HCT116 (cell line): ENCODE measurements around the gene RHOBTB1. TPM values are rescaled to one million over a fixed set of nuclear protein-coding genes. Genes with fewer than 3 reads are reported as not detected.

ENCODE experiments used
- ATAC-seq: fragments of 200-7000 bp; cut with Tn5 transposase; 2 replicates; pipeline ENCODE4 v1.9.1; 2020; ENCODE audit warnings: mild to moderate bottlenecking, moderate library complexity
- BruUV-seq: library from RNA; stranded (reverse); fragments of 400-500 nt; replicated peaks from 2 replicates; lab custom pipeline; 2021; lab: Mats Ljungman, UMichigan
- CTCF ChIA-PET: fragments of 300-600 bp; sonication (Branson Sonifier 250); formaldehyde crosslinking; loops from one replicate; lab custom pipeline; 2021; ENCODE audit warnings: antibody characterized with exemption; lab: Charles Lee
- POLR2A ChIA-PET: fragments of 300-600, 350-600 bp; sonication (Branson Sonifier 250); formaldehyde crosslinking; loops from one replicate; lab custom pipeline; 2021; ENCODE audit warnings: antibody characterized with exemption; lab: Charles Lee
- RAD21 ChIA-PET, 2 experiments: fragments of 300-600 bp; sonication (Branson Sonifier 250); formaldehyde crosslinking; loops; one replicate each; lab custom pipeline; 2023; ENCODE audit warnings: low total read pairs in 2 of 2; ENCODE audit not compliant: uncharacterized antibody in 2 of 2, unreplicated experiment in 2 of 2, low non-redundant PET in 1 of 2; lab: Charles Lee
- DNase-seq: peaks from one replicate; pipeline ENCODE4 v3.0.0-alpha.2; 2010; ENCODE audit warnings: low read depth, low spot score
- H2AFZ ChIP-seq: fragments of 200-600 bp; shearing (Covaris generic), sonication (generic); 2 replicates; pipeline ENCODE4 v1.6.1; 2017; ENCODE audit warnings: low read depth, mixed run types, mixed read lengths, antibody characterized with exemption, low read length; ENCODE audit not compliant: poor library complexity, severe bottlenecking
- H3K27ac ChIP-seq: 2 replicates; pipeline ENCODE4 v1.5.1; 2012; ENCODE audit warnings: low read depth, low read length
- H3K27me3 ChIP-seq: fragments of 200-600 bp; sonication (generic); 2 replicates; pipeline ENCODE4 v1.6.1; 2016; ENCODE audit warnings: mixed run types, low read length, mixed read lengths; ENCODE audit not compliant: insufficient read depth
- H3K36me3 ChIP-seq, 2 experiments: fragments of 200-500 bp in 1 of 2; fragments of 200-600 bp in 1 of 2; sonication (Bioruptor generic) in 1 of 2; sonication (generic) in 1 of 2; 2 replicates each; pipeline versions ENCODE4 v1.5.1 to v1.6.1; 2014 to 2016; ENCODE audit warnings: low read length in 2 of 2, inconsistent platforms in 1 of 2, mixed read lengths in 1 of 2, mixed run types in 1 of 2; ENCODE audit not compliant: insufficient read depth in 2 of 2, control insufficient read depth in 1 of 2
- H3K4me1 ChIP-seq, 2 experiments: fragments of 200-600 bp in 1 of 2; sonication (generic) in 1 of 2; 2 replicates each; pipeline versions ENCODE4 v1.5.1 to v1.6.1; 2012 to 2017; ENCODE audit warnings: low read length in 2 of 2, inconsistent platforms in 1 of 2, mild to moderate bottlenecking in 1 of 2, mixed read lengths in 1 of 2, mixed run types in 1 of 2, moderate library complexity in 1 of 2; ENCODE audit not compliant: insufficient read depth in 2 of 2, control insufficient read depth in 1 of 2
- H3K4me2 ChIP-seq: fragments of 200-600 bp; sonication (generic); 2 replicates; pipeline ENCODE4 v1.6.1; 2017; ENCODE audit warnings: mixed run types, low read length, mixed read lengths
- H3K4me3 ChIP-seq, 2 experiments: fragments of 200-600 bp in 1 of 2; sonication (generic) in 1 of 2; replicated peaks in 1 of 2; 2 replicates each; pipeline ENCODE4 v1.5.1; 2011 to 2016; ENCODE audit warnings: low read length in 2 of 2, control low read depth in 1 of 2, low read depth in 1 of 2, mild to moderate bottlenecking in 1 of 2, mixed read lengths in 1 of 2, mixed run types in 1 of 2
- H3K79me2 ChIP-seq: fragments of 200-600 bp; sonication (generic); 2 replicates; pipeline ENCODE4 v1.6.1; 2017; ENCODE audit warnings: mild to moderate bottlenecking, mixed run types, low read length, moderate library complexity, mixed read lengths; ENCODE audit not compliant: insufficient read depth
- H3K9ac ChIP-seq: fragments of 200-600 bp; sonication (generic); 2 replicates; pipeline ENCODE4 v1.6.1; 2016; ENCODE audit warnings: low read length, mixed read lengths
- H3K9me2 ChIP-seq: fragments of 200-600 bp; sonication (generic), shearing (Covaris generic); 2 replicates; pipeline ENCODE4 v1.6.1; 2017; ENCODE audit warnings: mixed run types, mild to moderate bottlenecking, moderate library complexity; ENCODE audit not compliant: insufficient read depth
- H3K9me3 ChIP-seq, 2 experiments: fragments of 200-500 bp in 1 of 2; fragments of 200-600 bp in 1 of 2; sonication (Bioruptor generic) in 1 of 2; sonication (generic) in 1 of 2; 2 replicates each; pipeline ENCODE4 v1.6.1; 2014 to 2017; ENCODE audit warnings: low read length in 2 of 2, mixed read lengths in 2 of 2, inconsistent platforms in 1 of 2, low read depth in 1 of 2, mild to moderate bottlenecking in 1 of 2, mixed run types in 1 of 2, moderate library complexity in 1 of 2; ENCODE audit not compliant: control insufficient read depth in 1 of 2, insufficient read depth in 1 of 2
- H4K20me1 ChIP-seq: fragments of 200-600 bp; sonication (generic), shearing (Covaris generic); 2 replicates; pipeline ENCODE4 v1.6.1; 2017; ENCODE audit warnings: mixed run types, mild to moderate bottlenecking, moderate library complexity; ENCODE audit not compliant: insufficient read depth
- CBX3 ChIP-seq: IDR thresholded peaks from 2 replicates; pipeline ENCODE4 v1.6.1; 2012; ENCODE audit warnings: low read depth
- CEBPB ChIP-seq: IDR thresholded peaks from 2 replicates; pipeline ENCODE4 v1.6.1; 2012; ENCODE audit warnings: low read depth
- EZH2 ChIP-seq: fragments of 200-600 bp; sonication (generic); IDR thresholded peaks from 2 replicates; pipeline ENCODE4 v1.6.1; 2017; ENCODE audit warnings: antibody characterized with exemption, mixed run types
- EZH2phosphoT487 ChIP-seq: fragments of 200-600 bp; IDR thresholded peaks from 2 replicates; pipeline ENCODE4 v1.6.1; 2018; ENCODE audit warnings: antibody characterized with exemption, borderline replicate concordance
- FOSL1 ChIP-seq: IDR thresholded peaks from 2 replicates; pipeline ENCODE4 v1.6.1; 2012; ENCODE audit warnings: low read depth
- POLR2A ChIP-seq: IDR thresholded peaks from 2 replicates; pipeline ENCODE4 v1.7.0; 2011; ENCODE audit warnings: borderline replicate concordance; ENCODE audit not compliant: insufficient read depth, insufficient read length; ENCODE audit errors: extremely low read depth
- SIN3A ChIP-seq: IDR thresholded peaks from 2 replicates; pipeline ENCODE4 v1.6.1; 2012; ENCODE audit warnings: low read depth
- SP1 ChIP-seq: IDR thresholded peaks from 2 replicates; pipeline ENCODE4 v1.6.1; 2012; ENCODE audit warnings: low read depth
- SRF ChIP-seq: IDR thresholded peaks from 2 replicates; pipeline ENCODE4 v1.6.1; 2012; ENCODE audit warnings: low read depth
- TCF7L2 ChIP-seq: IDR thresholded peaks from 2 replicates; pipeline ENCODE4 v1.7.0; 2011; ENCODE audit warnings: borderline replicate concordance, inconsistent platforms; ENCODE audit not compliant: insufficient read depth, insufficient read length; ENCODE audit errors: extremely low read depth
- intact Hi-C: fragments of 100-400 bp; cut with micrococcal nuclease; formaldehyde crosslinking; loops from 2 replicates; pipeline ENCODE4 v1.10.0; 2022
- total RNA-seq: library from RNA; stranded (reverse); gene quantifications from one replicate; pipeline ENCODE4 v1.2.1, GENCODE V29; 2021; ENCODE audit not compliant: unreplicated experiment
- TF ChIP-seq, protein P1 (sequence below): IDR thresholded peaks from 2 replicates; pipeline ENCODE4 v1.6.1; 2012

Gene RHOBTB1
- total RNA-seq, 1 experiment from 2014 or later, result 1.6 TPM

DNA sequence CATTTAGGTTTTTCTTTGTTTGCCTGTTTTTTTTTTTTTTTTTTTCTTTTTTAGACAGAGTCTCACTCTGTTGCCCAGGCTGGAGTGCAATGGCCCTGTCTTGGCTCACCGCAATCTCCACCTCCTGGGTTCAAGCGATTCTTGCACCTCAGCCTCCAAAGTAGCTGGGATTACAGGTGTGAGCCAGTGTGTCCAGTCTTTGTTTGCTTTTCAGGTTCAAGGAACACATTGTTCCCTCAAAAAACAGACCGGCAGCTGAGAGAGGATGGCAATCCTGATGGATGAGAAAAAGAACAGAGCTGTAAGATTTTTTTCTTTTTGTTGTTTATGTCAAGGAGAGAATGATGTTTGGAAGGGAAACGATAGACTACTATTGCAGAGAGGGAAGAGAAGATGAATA lies 23.3 kb upstream of the RHOBTB1 start (continued):
- TF ChIP-seq EZH2 (no peak), SRF (no peak), SP1 (no peak), POLR2A (no peak)

DNA sequence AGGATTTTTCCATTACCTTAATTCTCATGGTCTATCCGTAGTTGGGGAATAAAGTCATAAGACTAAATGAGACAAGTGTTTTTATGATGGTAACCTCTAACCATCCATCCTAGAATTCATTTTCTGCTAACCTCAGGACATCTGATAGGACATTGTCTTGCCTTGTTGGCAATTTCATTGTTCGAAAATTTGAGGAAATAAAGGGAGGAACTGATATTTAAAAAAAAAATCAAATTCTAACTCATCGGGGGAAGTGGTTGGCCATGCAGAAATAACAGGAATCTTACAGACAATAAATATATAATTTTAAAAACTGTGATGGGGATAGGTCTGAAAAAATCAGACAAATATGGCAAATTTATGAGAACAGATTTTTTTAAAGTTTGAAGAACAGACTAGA lies 21.7 kb upstream of the RHOBTB1 start:
- H4K20me1 ChIP-seq, result no peaks in the 10 kb centered on the region
- H3K36me3 ChIP-seq, result no peaks in the 10 kb centered on the region
- no peak overlapping the region for H3K9ac ChIP-seq
- H3K79me2 ChIP-seq, result no peaks in the 10 kb centered on the region
- no peak overlapping the region for H2AFZ ChIP-seq
- no TSS peak for BruUV-seq
- RAD21 ChIA-PET, result no interaction called here
- no peaks in the 10 kb centered on the region for H3K9me3 ChIP-seq
- ATAC-seq (no peak), DNase-seq (no peak)
- TF ChIP-seq FOSL1 (no peak), CBX3 (no peak), CEBPB (no peak), SIN3A (no peak), POLR2A (no peak), EZH2phosphoT487 (no peak), SRF (no peak), TCF7L2 (no peak)
- TF ChIP-seq, protein P1, sequence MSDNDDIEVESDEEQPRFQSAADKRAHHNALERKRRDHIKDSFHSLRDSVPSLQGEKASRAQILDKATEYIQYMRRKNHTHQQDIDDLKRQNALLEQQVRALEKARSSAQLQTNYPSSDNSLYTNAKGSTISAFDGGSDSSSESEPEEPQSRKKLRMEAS, result no peak
- intact Hi-C loops, result loop anchor here (2.0 to 10.0 kb wide), 2 partner anchors 149 to 531 kb away; no protein-coding TSS in a partner anchor
- H3K9me2 ChIP-seq, result no peaks in the 10 kb centered on the region
- no peaks in the 10 kb centered on the region for H3K27me3 ChIP-seq
- no peak overlapping the region for H3K27ac ChIP-seq
- peaks cover 0 to 24% of the 10 kb centered on the region in 2 experiments; a peak in 3 of 4 replicates for H3K4me1 ChIP-seq
- no peak overlapping the region for H3K4me2 ChIP-seq
- CTCF ChIA-PET, result interaction anchor here (0.6 to 1.7 kb wide), 2 partner anchors 9 kb away, joined by 3 to 11 read pairs; no protein-coding TSS in a partner anchor
- POLR2A ChIA-PET, result no interaction called here
- no peak overlapping the region for H3K4me3 ChIP-seq
